Fibroblast of skin of back (primary cell): ENCODE data around the gene CDH4.

Experiments
- DNase-seq: peaks from one replicate; pipeline ENCODE4 v3.0.0-alpha.2; 2013

Gene CDH4

DNA sequence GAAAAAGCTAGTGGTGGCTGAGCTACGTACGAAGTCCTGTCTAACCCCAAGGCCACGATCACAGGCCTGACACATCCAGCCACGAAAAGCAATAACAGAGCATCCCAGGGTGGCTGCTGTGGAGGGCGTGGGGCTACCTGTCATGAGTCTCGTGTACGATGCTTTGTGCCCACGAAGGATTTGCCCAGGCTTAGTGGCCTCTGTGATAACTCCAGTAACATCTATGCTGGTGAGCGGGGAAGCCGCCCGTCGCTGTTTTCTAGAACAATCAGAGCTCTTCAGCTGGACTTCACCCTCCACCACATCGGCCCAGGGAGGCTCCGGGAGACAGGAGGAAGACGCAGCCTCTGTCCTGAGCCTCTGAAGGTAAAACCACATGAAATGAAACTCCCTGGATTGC is 563.1 kb downstream of the CDH4 start:
- DNase-seq, result no peak

DNA sequence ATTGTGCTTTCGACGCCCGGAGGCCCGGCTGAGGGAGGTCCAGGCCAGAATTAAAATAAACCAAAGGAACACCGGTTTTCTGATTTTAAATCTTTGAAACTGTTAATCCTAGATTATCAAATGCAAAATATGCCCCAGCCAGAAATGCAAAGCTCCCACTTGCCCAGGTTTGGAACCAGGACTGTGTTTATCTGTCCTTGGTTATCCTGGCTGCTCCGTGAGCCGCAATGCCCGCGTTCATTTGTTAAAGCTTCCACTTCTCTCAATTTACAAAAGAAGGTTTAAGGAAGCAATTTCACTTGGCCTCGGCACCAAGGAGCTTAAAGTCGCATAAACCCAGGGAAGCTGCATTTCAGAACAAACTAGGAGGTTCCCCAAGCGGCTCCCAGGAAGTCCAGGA is 563.6 kb downstream of the CDH4 start:
- no peak for DNase-seq

DNA sequence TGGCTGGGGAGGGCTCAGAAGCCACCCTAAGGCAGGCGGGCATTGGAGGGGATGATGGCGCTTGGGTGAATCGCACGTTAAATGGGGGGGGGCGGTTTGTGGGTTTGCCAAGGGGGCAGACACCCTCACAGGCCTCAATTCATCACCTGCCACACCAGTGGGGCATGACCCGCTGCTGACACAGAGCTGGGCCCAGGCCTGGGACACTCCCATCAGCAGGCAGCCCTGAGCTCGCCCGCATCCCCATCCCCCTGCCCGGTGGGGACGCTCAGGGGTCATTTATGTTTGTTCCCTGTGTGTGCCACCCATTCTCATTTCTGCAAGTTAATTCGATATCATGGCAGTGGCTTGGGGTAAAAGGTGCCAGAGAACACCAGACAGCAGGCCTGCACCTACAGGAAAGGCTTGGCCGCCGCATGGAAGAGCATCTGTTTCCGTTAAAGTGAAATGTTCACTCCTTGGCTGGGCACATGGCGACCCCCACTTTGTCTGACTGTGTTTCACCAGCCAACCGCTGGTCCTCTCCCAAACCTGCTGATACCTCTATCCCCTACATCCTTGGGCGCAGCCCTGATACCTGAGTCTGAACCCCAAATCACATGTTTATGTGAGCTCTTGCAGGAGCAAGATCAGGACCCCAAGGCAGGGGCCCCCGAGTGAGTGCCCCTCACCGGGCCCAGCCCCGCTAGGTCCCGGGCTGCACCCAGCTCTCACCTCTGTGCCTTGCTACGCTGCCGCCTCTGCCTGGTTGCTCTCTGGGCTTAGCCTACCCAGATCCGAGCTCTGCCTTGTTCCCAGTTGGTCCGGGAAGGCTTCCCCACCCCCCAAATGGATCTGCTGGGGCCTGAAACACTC is 564.8 kb downstream of the CDH4 start:
- DNase-seq, result no peak

DNA sequence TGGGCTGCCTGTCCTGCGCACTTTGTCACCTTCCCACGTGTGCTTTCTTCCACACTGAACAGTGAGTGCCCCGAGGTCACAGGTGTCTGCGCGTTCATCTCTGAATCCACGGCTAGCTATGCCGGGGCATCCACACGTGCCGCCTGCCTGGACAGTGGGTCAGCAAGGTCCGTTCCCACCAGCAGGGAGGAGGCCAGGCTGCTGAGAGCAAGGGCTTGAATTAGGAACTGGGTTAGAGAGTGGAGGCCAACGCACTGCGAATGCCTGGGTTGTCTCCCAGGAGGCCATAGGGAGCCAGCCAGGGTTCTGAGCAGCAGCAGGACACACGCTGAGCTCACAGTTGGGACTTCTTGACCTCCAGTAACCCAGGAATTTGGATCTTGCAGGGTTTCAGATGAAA is 565.5 kb downstream of the CDH4 start:
- no peak for DNase-seq

DNA sequence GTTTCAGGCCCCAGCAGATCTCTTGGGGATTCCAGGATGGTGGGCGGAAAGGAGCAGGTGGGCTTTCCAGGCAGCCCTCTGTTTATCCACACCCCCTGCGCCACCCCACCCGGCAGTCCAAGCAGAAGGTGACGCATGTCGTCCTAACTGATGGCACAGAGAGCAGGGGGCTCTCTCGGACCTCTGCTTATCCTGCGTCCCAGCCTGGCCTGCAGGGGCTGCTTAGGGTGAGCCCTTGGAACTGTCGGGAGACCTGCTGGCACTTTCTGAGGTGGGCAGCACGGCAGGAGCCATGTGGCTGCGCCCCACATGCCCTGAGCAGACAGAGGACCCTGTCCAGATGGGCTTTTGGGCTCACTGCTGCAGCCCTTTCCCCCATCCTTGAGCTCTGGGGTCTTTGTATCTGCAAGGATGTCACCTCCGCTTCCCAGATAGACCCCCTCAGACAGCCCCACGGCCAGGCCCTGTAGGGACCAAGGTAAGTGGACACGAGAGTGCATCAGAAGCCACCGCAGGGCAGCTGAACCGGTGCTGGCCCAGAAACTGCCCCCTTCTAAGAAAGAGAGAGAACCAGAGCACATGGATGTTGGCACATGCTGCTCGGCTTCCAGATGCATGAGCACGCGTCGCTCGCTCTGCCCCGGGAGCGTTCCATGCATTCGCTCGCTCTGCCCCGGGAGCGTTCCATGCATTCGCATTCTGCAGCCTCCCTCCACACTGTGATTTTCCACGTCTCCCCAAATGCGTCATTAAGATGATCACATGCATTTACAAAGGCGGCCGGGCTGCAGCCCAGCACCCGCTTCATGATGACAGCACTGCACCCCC is 566.9 kb downstream of the CDH4 start:
- no peak for DNase-seq

DNA sequence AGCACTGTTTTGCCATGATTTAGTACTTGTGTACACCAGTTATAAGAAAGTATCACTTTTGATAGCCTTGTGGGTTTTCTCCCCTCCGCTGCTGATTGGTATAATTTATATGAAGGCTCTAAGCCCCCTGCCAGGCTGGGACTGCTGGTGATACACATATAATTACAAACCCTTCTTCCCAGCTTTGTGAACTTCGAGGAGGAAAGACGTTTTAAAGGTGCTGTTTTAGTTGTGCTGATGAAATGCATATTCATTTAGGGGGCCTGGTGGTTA is 567.4 kb downstream of the CDH4 start:
- DNase-seq, result no peak

DNA sequence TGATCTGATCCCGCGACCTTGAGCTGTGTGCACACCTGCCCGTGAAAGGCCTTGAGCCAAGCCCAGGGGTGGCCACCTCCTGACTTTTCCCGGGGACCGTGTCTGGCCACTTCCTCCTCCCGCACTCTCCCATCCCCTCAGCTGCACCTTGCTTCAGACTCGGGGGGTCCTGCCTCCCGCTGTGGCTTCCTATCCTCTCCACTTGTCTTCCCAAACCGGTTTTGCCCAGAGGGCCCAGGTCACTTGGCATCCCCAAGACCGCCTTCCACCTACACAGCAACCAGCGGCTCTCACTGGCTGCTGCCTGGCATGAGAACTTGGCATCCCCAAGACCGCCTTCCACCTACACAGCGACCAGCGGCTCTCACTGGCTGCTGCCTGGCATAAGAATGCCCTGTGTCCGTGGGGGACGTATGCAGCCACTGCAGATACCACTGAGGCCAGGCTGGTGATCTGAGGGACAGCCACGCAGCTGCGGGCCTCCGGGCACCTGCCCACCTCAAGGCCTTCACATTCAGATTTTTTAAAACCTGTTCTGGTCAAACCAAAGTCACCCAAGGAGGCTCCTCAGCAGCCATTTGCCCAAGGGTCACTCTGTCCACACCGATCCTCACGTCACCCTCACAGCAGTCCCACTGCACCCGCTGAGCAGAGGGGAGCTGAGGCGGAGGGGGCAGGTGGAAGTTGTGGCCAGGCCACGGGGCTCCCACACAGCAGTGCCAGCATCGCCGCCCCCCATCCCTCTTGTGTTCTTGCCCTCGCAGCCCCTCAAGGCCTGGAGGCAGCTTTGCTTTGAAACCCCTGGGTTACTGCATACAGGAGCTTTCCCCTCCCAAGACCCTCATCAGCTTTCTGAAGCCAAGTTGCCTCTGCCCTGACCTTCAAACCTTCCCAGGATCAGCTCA is 568.1 kb downstream of the CDH4 start:
- DNase-seq, result no peak

DNA sequence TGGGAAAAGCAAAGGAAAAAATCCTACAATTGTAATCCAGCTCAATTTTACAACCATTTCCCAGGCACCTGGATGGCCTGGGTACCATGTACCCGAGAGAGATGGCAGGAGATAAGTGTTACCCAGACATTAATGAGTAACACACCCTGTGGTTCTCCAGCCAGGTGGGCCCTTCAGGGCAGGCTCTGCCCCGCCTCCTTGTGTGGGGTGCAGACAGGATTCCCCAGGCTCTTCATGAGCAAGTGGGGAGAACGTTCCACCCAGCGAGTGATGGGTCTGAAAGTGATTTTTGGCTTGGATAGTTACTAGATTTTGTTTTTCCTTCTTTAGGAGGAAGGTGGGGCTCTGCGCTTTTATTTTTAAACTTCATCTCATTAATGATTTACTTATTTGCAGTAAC is 569.7 kb downstream of the CDH4 start:
- no peak for DNase-seq

DNA sequence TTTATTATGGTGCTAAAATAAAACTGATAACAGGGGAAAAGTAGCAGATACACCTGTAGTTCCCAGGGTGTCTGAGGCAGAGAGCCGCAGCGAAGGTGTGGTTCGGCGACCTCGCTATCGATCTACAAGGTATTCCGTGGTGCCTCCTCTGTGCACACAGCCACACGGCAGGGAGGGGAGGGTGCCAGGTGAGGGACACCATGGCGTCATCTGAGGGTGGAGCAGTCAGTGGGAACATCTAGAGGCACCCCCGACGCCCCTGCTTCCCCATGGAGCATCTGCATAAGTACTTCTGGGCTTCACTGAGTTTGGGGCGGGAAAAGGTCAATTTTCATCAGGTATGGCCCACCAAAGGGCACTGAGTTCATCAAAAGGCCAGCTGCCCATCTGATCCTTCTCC is 570.3 kb downstream of the CDH4 start:
- no peak for DNase-seq

DNA sequence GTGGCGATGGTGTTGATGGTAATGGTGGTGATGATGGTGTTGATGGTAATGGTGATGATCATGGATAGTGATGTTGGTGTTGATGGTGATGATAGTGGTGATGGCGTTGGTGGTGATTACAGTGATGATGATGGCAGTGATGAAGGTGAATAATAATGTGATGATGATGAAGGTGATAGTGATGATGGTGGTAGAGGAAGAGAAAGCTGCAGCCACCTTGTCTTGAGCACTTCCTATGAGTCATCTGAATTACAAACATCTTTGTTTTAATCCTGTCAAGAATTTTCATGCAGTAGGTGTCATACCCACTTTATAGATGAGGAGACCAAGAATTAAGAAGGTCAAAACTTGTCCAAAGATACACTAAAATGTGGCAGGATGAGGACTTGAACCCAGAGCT is 571.2 kb downstream of the CDH4 start:
- DNase-seq, result no peak

DNA sequence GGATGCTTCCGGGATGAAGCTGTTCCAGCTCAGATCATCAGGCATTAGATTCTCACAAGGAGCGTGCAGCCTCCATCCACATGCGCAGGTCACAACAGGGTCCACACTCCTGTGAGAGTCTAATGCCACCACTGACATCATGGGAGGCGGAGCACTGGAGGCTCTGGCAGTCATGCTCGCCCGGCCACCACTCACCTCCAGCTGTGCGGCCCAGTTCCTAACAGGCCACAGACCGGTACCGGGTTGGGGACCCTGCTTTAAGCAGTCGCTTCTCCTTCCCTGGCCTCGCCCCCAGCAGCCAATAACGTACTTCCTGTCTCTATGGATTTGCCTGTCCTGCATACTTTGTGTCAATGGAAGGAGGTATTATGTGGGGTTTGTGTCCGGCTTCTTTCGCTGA is 576.8 kb downstream of the CDH4 start:
- no peak for DNase-seq

DNA sequence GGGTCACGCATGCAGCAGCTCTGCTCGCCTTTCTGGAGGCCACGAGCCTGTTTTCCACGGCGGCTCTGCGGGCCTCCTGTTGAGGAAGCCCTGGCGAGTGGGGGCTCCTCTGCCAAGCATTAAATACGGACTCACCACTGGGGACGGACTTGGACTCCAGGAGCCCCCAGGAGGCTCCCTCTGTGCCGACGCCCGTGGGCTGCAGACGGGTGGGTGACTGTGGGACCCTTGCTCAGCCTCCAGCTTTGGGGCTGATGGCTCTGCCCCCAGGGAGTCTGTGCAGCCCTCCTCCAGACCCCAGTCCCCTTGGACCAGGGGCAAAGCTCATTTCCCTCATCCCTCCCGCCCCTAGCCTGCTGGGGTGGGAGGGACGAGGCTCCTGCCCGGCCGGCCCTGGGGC is 577.5 kb downstream of the CDH4 start:
- DNase-seq, result no peak

DNA sequence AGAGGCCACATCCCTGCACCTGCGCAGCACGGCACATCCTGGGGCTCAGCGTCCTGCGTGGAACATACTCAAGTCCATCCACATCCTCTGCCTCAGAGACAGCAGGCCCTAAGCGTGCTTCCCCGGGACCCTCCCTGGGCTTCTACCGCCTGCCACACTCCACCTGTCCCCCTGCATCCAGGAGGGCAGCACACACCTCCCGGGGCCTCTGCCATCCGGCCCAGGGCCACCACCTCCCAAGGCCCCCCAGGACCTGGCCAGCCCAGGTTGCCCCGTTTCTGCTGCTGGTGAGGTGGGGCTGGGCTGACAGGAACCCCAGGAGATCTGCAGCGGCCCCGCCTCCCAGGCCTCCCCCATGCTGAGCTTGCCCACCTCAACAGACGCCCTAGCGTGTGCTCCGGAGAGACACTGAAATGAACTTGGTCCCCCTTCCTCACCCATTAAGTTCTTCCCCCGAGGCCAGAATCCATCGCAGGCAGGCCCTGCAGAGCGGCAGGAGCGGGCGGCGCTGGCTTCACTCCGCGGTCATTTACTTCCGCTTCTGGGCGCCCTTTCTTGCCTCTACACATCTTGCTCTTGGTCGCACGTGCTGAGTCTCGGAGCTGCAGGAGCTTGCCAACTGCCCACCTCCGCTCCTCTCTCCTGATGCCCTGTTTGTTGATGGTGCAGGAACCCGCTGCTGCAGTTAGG is 578.3 kb downstream of the CDH4 start:
- no peak for DNase-seq

DNA sequence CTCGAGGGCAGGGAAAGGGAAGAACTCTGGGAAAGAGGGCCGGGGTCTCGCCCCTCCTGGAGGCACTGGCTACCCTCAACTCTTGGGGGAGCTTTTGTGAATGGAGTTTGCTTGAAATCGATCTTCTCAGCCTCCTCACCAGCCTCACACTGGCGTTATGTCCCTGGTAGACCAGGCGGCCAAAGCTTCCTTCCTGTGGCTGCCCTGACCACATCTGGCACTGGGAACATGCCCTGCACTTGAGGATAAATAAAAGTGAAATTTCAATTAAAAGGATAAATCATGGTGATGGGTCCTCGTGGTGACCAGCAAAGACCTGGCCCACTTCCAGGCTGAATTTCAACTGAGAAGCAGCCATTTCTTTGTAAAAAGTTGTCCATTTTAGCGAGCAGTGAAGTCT is 578.9 kb downstream of the CDH4 start:
- no peak for DNase-seq

DNA sequence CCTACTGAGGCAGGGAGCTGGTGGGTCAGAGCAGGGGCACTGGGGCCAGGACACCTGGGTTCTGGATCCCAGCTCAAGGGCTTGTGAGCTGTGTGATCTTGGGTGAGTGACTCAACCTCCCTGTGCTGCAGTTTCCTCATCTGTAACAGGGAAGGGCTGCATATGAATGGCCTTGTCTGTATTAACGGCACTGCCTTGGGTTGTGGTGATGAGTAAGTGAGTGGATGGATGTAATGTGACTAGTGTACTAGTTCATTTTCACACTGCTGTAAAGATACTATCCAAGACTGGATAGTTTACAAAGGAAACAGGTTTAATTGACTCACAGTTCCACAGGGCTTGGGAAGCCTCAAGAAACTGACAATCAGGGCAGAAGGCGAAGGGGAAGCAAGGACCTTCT is 580.1 kb downstream of the CDH4 start:
- DNase-seq, result no peak

DNA sequence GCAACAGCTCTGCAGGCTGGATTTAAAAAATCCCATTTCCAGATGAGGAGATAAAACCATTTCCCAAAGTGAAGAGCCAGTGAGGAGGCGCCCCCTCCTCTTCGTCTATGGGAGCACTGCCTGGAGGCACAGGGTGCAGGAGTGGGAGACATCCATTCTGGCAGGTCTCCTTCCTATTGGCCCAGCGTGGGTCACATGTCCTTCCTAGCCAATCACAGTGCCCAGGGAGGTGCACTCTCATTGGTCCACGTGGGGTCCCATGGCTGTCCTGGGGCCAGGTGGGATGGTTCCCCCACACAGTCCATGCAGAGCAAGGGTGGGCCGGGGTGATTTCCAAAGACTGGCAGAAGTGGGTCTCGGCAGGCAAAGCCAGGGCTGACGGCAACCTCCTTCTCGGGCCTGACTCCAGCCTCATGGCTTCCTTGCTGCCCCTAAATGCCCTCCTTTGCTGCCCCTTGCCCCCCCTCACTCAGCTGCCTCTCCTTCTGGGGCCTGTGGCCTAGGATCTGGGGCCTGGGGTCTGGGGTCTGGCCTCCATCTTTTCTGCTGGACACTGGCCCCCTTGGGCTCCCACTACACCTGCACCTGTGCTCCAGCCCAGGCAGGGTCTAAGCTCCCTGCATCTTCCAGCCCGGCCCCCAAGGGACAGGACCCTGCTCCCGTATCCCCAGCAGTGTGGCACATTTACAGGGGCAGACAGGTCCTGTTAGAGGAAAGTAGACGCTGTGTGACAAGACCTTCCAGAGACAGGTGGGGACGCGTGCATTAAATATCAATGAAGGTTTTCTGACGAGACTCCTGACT is 581.9 kb downstream of the CDH4 start:
- no peak for DNase-seq

DNA sequence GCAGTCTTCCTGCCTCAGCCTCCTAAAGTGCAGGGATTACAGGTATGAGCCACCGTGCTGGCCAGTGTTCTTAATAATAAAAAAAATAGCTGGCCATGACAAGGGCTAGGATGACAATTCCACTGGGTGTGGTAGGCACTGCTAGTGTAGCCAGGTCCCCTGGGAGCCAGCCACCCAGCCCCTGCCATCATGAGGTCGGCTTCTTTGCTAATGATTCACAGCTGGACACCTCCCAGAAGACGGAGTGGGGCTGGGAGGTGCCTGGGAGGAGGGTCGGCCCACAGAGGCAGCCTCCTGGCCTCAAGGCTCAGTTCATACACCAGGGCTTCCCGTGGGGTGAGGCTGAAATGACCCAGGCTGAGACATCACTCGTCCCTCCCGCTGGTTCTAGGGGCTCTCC is 583.2 kb downstream of the CDH4 start:
- peak; percentile 54 for DNase-seq

DNA sequence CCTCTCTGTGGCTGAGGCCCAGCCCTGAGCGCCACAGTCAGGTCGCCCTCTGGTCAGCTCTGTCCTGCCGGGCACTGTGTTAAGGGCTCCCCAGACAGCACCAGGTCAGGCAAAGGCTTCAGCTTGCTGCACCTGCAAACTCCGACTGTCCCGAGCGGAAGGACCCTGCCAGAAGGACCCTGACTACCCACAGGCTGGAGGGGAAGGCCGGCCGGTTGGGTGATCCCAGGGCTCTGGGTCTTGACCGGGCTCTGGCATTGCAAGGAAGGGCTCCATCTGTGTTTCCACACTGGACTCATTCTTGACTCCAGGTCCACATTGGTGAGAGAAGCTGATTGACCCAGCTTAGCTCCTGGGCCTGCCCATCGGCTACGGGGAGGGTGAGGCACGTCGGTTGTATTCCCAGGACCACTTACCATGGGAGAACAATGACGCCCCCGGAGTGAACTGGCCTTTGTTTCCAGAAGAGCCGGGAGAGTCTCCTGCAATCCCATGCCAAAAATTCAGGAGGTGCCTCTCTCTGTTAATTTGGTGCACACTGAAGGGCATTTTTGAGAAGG is 583.8 kb downstream of the CDH4 start:
- DNase-seq, result no peak

DNA sequence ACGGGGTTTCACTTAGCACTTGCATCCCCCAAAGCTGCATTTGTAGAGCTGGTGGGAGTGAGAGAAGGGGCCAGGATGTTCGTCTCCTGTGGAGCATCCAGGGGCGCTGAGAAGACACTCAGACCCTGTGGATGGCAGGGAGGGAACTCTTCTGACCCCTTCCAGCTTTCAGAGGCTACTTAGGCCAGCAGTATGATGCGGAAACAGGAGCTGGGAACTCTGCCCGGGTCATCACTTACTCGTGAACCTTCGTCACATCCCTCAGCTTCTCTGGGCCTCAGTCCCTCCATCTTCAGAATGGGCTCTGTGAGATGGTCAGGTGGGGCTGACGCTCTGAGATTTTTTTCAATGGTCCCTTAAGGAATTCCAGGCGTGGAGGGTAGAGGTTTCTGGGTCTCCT is 585.1 kb downstream of the CDH4 start:
- no peak for DNase-seq

DNA sequence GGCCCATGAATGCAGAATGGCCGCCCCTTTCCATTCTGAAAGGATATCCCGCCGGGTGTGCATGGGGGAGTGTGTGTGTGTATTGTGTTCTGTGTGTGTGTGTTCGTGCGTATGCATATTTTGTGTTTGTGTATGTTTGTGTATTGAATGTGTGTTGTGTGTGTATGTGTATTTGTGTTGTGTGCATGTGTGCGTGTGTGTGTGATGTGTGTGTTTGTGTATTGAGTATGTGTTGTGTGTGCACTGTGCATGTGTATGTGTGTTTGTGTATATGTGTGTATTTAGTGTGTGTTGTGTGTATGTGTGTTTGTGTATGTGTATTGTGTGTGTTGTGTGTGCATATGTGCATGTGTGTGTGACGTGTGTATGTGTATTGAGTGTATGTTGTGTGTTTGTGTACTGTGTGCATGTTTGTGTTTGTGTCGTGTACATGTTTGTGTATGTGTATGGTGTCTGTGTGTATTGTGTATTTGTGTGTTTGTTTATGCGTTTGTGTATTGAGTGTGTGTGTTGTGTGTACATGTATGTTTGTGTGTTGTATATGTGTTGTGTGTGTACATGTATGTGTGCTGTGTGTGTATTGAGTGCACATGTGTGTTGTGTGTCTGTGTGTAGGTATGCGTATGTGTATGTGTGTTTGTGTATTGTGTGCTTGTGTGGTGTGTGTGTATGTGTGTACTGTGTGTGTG is 587.3 kb downstream of the CDH4 start:
- no peak for DNase-seq
